Endodermal cell (in vitro differentiated cells): ENCODE data around the gene SLC48A1. TPM values are rescaled to one million over a fixed set of nuclear protein-coding genes. Genes with fewer than 3 reads are reported as not detected.

Source experiments
- DNase-seq: peaks from one replicate; pipeline ENCODE4 v3.0.0-alpha.2; 2017
- H3K27ac ChIP-seq: 2 replicates; pipeline ENCODE4 v1.5.1; 2013; ENCODE audit warnings: mild to moderate bottlenecking, low read depth, low read length, moderate library complexity
- H3K27me3 ChIP-seq: 2 replicates; pipeline ENCODE4 v1.6.1; 2013; ENCODE audit warnings: mild to moderate bottlenecking, low read length, moderate library complexity; ENCODE audit not compliant: insufficient read depth, control insufficient read depth, poor library complexity, severe bottlenecking
- H3K36me3 ChIP-seq: 2 replicates; pipeline ENCODE4 v1.7.0; 2013; ENCODE audit warnings: mild to moderate bottlenecking, low read length, moderate library complexity; ENCODE audit not compliant: control insufficient read depth, insufficient read depth
- H3K4me1 ChIP-seq: one replicate; pipeline ENCODE4 v1.7.0; 2013; ENCODE audit warnings: low read length; ENCODE audit not compliant: control insufficient read depth, insufficient read depth
- H3K4me3 ChIP-seq: 2 replicates; pipeline ENCODE4 v1.5.1; 2013; ENCODE audit warnings: mild to moderate bottlenecking, low read length, moderate library complexity
- H3K9ac ChIP-seq: 2 replicates; pipeline ENCODE4 v1.6.1; 2013; ENCODE audit warnings: mild to moderate bottlenecking, low read length, moderate library complexity; ENCODE audit not compliant: poor library complexity, severe bottlenecking; ENCODE audit errors: extremely low read depth
- H3K9me3 ChIP-seq: 2 replicates; pipeline ENCODE4 v1.6.1; 2013; ENCODE audit warnings: mild to moderate bottlenecking, low read length, moderate library complexity; ENCODE audit not compliant: control insufficient read depth
- H3K27ac Mint-ChIP-seq: 2 replicates; pipeline ENCODE4 v1.8.0; 2020; ENCODE audit warnings: mixed read lengths
- H3K27me3 Mint-ChIP-seq: 2 replicates; pipeline ENCODE4 v1.8.0; 2021; ENCODE audit warnings: mild to moderate bottlenecking, mixed read lengths; ENCODE audit not compliant: insufficient read depth
- H3K36me3 Mint-ChIP-seq: 2 replicates; pipeline ENCODE4 v1.8.0; 2020; ENCODE audit warnings: low read depth, mixed read lengths
- H3K4me1 Mint-ChIP-seq: 2 replicates; pipeline ENCODE4 v1.8.0; 2020; ENCODE audit warnings: mixed read lengths
- H3K4me3 Mint-ChIP-seq: 2 replicates; pipeline ENCODE4 v1.8.0; 2020; ENCODE audit warnings: mild to moderate bottlenecking, moderate library complexity, mixed read lengths
- H3K9me3 Mint-ChIP-seq: 2 replicates; pipeline ENCODE4 v1.8.0; 2020; ENCODE audit warnings: mild to moderate bottlenecking, mixed read lengths
- CTCF ChIP-seq: fragments of 200-600 bp; sonication (generic); conservative IDR thresholded peaks from 2 replicates; pipeline ENCODE4 v1.5.0; 2021; ENCODE audit warnings: antibody characterized with exemption, mild to moderate bottlenecking
- WGBS, 2 experiments: methylation state at CpG; one replicate each; pipeline versions ENCODE4 v1.1.5 to v1.1.7; 2013; ENCODE audit warnings: missing lambda C conversion rate in 2 of 2, mixed read lengths in 1 of 2; ENCODE audit not compliant: insufficient coverage in 1 of 2, insufficient read length in 1 of 2; 5-methylcytosine and 5-hydroxymethylcytosine counted together
- total RNA-seq, 2 donors: library from RNA; stranded (reverse); fragmentation: NEBNext Ultra II Directional in 1 of 2; extraction: Animal tissue kit (Norgen Biotek cat#: 25700) in 1 of 2; gene quantifications; 2 replicates in 1 of 2; 3 replicates in 1 of 2; pipeline ENCODE4 v1.2.1, GENCODE V29; 2021

Gene SLC48A1
- total RNA-seq, 2 donors from 2014 or later, result 21.3 to 30.4 TPM

GRCh38 chr12:47768323-47768811 is 4.7 kb upstream of the SLC48A1 start:
- no peak for TF ChIP-seq CTCF
- DNase-seq, result no peak
- peaks cover 5% of the 10 kb centered on the region for H3K4me1 ChIP-seq
- H3K4me3 Mint-ChIP-seq, result no peak overlapping the region
- no peaks in the 10 kb centered on the region for H3K27me3 ChIP-seq
- H3K36me3 Mint-ChIP-seq, result no peaks in the 10 kb centered on the region
- H3K9me3 Mint-ChIP-seq, result no peaks in the 10 kb centered on the region
- peaks cover 7% of the 10 kb centered on the region for H3K4me1 Mint-ChIP-seq
- no peaks in the 10 kb centered on the region for H3K36me3 ChIP-seq
- H3K27me3 Mint-ChIP-seq, result no peaks in the 10 kb centered on the region
- no peaks in the 10 kb centered on the region for H3K9me3 ChIP-seq
- H3K27ac Mint-ChIP-seq, result no peak overlapping the region
- no peak overlapping the region for H3K9ac ChIP-seq
- WGBS, 2 experiments, result 63 to 75% methylated on average over 2 of the region's 2 CpGs
- no peak overlapping the region for H3K4me3 ChIP-seq
- no peak overlapping the region for H3K27ac ChIP-seq

DNA sequence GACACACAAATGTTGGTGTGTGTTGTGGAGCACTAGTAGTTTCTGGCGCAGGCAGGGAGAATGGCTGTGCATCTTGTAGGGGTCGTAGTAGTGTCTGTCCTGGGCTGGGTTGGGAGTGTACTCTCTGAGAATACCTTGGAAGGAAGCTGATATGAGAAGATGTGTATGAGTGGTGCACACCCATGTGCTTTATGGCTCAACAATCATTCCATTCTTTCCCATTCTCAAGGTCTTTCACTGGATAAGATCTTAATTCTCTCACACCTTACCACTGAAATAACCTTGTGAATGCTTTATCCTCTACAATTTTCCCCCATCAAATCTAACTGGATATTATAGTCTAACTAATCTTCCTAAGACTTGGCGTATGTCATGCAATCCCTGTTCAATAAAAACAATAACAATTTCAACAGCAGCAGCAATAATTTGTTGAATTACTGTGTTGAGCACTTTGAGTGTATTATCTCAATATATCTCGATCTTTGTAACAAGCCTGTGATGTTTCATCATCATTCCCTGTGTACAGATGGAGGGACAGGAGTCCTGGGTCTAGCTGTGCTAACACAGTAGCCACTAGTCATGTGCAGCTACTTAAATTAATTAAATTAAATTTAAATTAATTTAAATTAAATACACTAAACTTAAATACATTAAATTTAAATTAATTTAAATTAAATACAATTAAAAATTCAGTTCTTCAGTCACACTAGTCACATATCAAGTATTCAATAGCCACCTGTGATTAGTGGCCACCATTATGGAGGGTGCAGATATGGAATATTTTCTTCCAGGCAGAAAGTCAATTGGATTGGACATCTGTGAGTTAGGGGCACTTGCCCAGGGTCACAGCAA is 3.6 kb upstream of the SLC48A1 start:
- Histone ChIP-seq H3K9ac (no peak overlapping the region), H3K27me3 (peaks cover 7% of the 10 kb centered on the region), H3K27ac (no peak overlapping the region), H3K4me1 (peaks cover 5% of the 10 kb centered on the region), H3K4me3 (no peak overlapping the region), H3K36me3 (no peaks in the 10 kb centered on the region), H3K9me3 (no peaks in the 10 kb centered on the region)
- H3K4me1 Mint-ChIP-seq, result peaks cover 7% of the 10 kb centered on the region
- H3K27me3 Mint-ChIP-seq, result peaks cover 8% of the 10 kb centered on the region
- no peak for DNase-seq
- no peak overlapping the region for H3K27ac Mint-ChIP-seq
- no peaks in the 10 kb centered on the region for H3K36me3 Mint-ChIP-seq
- WGBS, 2 experiments, result 93 to 100% methylated on average over 1 to 4 of the region's 4 CpGs
- H3K4me3 Mint-ChIP-seq, result no peak overlapping the region
- TF ChIP-seq CTCF, result no peak
- H3K9me3 Mint-ChIP-seq, result no peaks in the 10 kb centered on the region

GRCh38 chr12:47770086-47770726 is 2.8 kb upstream of the SLC48A1 start:
- Mint-ChIP-seq H3K4me3 (no peak overlapping the region), H3K27me3 (peaks cover 11% of the 10 kb centered on the region), H3K9me3 (no peaks in the 10 kb centered on the region), H3K27ac (no peak overlapping the region), H3K4me1 (peaks cover 7% of the 10 kb centered on the region), H3K36me3 (no peaks in the 10 kb centered on the region)
- H3K27ac ChIP-seq, result no peak overlapping the region
- TF ChIP-seq CTCF, result no peak
- H3K4me1 ChIP-seq, result peaks cover 5% of the 10 kb centered on the region
- H3K36me3 ChIP-seq, result no peaks in the 10 kb centered on the region
- no peak overlapping the region for H3K4me3 ChIP-seq
- 90 to 96% methylated on average over 3 of the region's 3 CpGs for WGBS, 2 experiments
- no peak overlapping the region for H3K9ac ChIP-seq
- no peak for DNase-seq
- peaks cover 7% of the 10 kb centered on the region for H3K27me3 ChIP-seq
- H3K9me3 ChIP-seq, result no peaks in the 10 kb centered on the region
